Activated T-cell treated with anti-CD3 and anti-CD28 coated beads, Interleukin-2, amount 50 U/mL, for 4 hours (primary cell): ENCODE results near the gene ARAP2. TPM values are rescaled to one million over a fixed set of nuclear protein-coding genes. Genes with fewer than 3 reads are reported as not detected.

Experiments used
- ATAC-seq, 2 donors: fragments of 200-7000 bp; cut with Tn5 transposase; one replicate each; pipeline ENCODE4 v1.10.0; 2021
- DNase-seq: peaks from one replicate; pipeline ENCODE4 v3.0.0-alpha.2; 2020
- H3K27me3 Mint-ChIP-seq: one replicate; pipeline ENCODE4 v1.8.0; 2021; ENCODE audit warnings: low read depth, mixed read lengths
- H3K36me3 Mint-ChIP-seq: one replicate; pipeline ENCODE4 v1.8.0; 2022; ENCODE audit warnings: mixed read lengths; ENCODE audit not compliant: insufficient read depth
- H3K4me1 Mint-ChIP-seq: one replicate; pipeline ENCODE4 v1.8.0; 2021; ENCODE audit warnings: low read depth, mixed read lengths
- H3K4me3 Mint-ChIP-seq: one replicate; pipeline ENCODE4 v1.8.0; 2021; ENCODE audit warnings: mild to moderate bottlenecking, moderate library complexity, mixed read lengths
- H3K9me3 Mint-ChIP-seq: one replicate; pipeline ENCODE4 v1.8.0; 2021; ENCODE audit warnings: mixed read lengths
- total RNA-seq, 3 donors: library from RNA; stranded (reverse); gene quantifications; one replicate each; pipeline ENCODE4 v1.2.1, GENCODE V29; 2021

Gene ARAP2
- total RNA-seq, 3 donors from 2014 or later, result 20.7 to 33.2 (median 26.8) TPM

- ATAC-seq (no peak), DNase-seq (no peak)
- H3K4me3 Mint-ChIP-seq, result peak overlapping the region; percentile 94
- H3K9me3 Mint-ChIP-seq, result peaks cover 5% of the 10 kb centered on the region
- H3K36me3 Mint-ChIP-seq, result peaks cover 17% of the 10 kb centered on the region
- H3K4me1 Mint-ChIP-seq, result peaks cover 58% of the 10 kb centered on the region
- no peaks in the 10 kb centered on the region for H3K27me3 Mint-ChIP-seq
Measured at GRCh38 chr4:36242629-36243354, 1.5 kb downstream of the ARAP2 start.

- Mint-ChIP-seq H3K9me3 (peaks cover 6% of the 10 kb centered on the region), H3K36me3 (peaks cover 23% of the 10 kb centered on the region), H3K4me3 (peak overlapping the region; percentile 94), H3K27me3 (no peaks in the 10 kb centered on the region), H3K4me1 (peaks cover 66% of the 10 kb centered on the region)
- ATAC-seq, result peak; percentile 19 to 34
- DNase-seq, result no peak
Measured at GRCh38 chr4:36241771-36242170, 2.5 kb downstream of the ARAP2 start.

DNA sequence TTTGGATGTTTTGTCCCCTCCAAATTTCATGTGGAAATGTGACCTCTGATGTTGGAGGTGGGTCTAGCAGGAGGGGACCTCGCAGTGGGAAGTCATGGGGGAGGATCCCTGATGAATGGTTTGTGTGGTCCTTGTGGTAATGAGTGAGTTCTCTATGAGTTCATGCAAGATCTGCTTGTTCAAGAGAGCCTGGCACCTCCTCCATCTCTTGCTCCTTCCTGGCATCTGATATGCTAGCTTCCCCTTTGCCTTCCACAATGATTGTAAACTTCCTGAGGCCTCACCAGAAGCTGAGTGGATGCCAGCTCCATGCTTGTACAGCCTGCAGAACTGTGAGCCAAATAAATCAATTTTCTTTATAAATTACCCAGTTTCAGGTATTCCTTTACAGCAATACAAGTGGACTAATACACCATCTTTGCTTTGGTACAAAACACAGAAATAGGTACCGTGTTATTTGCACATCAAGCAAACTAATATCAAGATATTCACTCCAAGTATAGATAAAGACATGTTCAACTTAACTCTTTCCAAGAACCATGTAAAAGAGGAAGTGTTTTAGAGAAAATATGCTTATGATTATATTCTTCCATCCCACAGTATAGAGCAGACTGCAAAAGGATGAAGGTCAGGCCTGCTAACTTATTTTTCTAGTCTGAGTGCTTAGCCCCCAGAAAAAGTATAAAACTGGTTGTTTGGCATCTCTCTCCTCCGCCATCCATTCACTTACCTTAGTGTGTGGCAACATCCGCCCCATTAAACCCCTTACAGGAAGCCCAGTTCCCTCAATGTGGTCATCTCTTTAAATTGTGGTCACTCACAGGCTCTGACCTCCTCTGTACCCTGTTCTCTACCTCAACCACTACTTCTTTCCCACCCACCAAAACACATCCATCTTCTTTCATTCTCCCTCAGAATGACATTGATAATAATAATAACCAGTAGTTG is 6.7 kb downstream of the ARAP2 start:
- ATAC-seq (no peak), DNase-seq (no peak)

DNA sequence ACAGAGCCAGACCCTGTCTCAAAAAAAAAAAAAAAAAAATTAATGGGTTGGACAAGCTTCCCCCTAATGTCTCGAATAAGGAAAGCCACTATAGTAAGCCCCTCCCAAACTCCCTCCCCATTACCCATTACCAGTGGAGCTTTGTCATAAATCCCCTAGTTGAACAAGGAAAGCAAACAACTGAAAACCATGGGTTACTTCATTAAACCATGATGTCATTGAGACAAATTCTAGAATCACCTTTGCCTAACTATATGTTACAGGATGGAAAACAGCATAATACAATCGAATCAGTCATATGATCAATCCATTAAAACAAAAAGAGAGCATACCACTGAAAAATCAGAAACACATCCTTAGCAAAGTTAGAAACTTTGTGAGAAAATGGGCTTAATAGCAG is 8.2 kb downstream of the ARAP2 start:
- peaks cover 52% of the 10 kb centered on the region for H3K36me3 Mint-ChIP-seq
- peaks cover 10% of the 10 kb centered on the region for H3K9me3 Mint-ChIP-seq
- no peak overlapping the region for H3K4me3 Mint-ChIP-seq
- DNase-seq (no peak), ATAC-seq (no peak)
- peaks cover 84% of the 10 kb centered on the region for H3K4me1 Mint-ChIP-seq
- H3K27me3 Mint-ChIP-seq, result no peaks in the 10 kb centered on the region

More for the DNA sequence above, 6.7 kb downstream of the ARAP2 start:
- Mint-ChIP-seq H3K36me3 (peaks cover 46% of the 10 kb centered on the region), H3K4me3 (peak overlapping the region; percentile 14), H3K27me3 (no peaks in the 10 kb centered on the region), H3K4me1 (peaks cover 82% of the 10 kb centered on the region), H3K9me3 (peaks cover 6% of the 10 kb centered on the region)

DNA sequence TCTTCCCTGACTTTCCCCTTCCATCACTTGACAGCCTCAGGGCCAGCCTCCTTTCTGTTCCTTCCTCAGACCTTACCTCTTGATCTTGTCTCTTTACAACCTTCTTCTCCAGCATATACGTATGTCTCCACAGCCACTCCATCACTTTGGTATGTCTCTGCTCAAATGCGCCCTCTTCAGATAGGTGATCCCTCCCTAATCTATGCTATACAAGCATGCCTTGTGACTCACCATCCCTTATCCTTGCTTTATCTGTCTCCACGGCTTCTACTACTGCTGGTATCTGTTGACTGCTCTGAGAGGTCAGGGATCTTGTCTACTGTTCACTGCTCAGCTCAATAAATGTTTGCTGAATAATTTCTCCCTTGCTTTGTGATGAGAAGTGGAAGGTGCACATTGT is 9.0 kb downstream of the ARAP2 start:
- H3K36me3 Mint-ChIP-seq, result peaks cover 56% of the 10 kb centered on the region
- H3K27me3 Mint-ChIP-seq, result no peaks in the 10 kb centered on the region
- H3K9me3 Mint-ChIP-seq, result peaks cover 10% of the 10 kb centered on the region
- ATAC-seq (peak in 1 of 2 donors; percentile 33), DNase-seq (no peak)
- H3K4me3 Mint-ChIP-seq, result no peak overlapping the region
- peaks cover 83% of the 10 kb centered on the region for H3K4me1 Mint-ChIP-seq

DNA sequence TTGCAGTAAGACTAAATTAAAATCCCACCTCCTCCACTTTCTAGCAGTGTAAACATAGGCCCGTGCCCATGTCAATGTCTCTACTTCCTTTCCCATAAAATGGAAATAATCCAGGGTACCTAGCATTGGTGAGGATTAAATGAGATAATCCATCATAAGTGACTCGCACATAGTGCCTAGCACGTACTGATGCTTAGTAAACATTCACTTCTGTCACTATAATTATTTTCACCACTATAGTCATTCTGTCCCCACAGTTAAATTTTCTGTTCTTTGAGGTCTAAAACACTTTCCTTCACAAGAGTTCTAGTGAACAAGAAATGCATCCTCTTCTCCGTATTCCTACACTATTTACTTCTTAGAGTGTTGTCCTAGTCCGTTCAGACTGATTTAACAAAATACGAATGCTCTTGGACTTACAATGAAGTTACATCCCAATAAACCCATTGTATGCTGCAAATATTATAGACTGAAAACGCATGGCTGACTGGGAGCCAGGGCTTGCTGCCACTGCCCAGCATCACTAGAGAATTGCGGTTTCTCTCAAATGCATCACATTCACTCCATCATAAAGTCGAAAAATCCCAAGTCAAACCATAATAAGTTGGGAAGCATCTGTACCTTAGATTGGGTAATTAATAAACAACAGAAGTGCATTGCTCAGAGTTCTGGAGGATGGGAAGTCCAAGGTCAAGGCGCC is 10.6 kb downstream of the ARAP2 start:
- Mint-ChIP-seq H3K9me3 (peaks cover 10% of the 10 kb centered on the region), H3K36me3 (peaks cover 50% of the 10 kb centered on the region), H3K4me3 (no peak overlapping the region), H3K4me1 (peaks cover 85% of the 10 kb centered on the region), H3K27me3 (no peaks in the 10 kb centered on the region)
- ATAC-seq, result peak; percentile 28 to 50
- no peak for DNase-seq

DNA sequence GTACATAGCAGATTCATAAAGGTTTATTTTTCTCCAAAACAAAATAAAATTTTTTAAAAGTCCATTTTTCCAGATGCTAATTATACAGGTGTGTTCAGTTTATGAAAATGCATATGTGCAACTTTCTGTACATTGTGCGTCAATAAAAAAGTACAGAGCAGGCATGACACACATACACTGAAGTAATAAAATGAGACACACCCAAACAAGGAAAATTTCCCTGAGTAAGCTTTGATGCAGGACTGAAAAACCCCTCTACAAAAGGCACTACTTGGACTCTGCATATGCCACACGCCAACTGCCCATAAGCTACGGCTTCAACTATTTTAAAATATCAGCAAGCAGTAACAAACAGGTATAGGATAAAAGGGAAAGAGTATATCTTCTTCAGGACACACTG is 13.8 kb downstream of the ARAP2 start:
- Mint-ChIP-seq H3K4me1 (peaks cover 88% of the 10 kb centered on the region), H3K9me3 (peaks cover 4% of the 10 kb centered on the region), H3K27me3 (no peaks in the 10 kb centered on the region), H3K4me3 (no peak overlapping the region), H3K36me3 (peaks cover 38% of the 10 kb centered on the region)
- DNase-seq, result no peak
- no peak for ATAC-seq

- DNase-seq (no peak), ATAC-seq (peak in 1 of 2 donors; percentile 18)
- Mint-ChIP-seq H3K4me1 (peaks cover 84% of the 10 kb centered on the region), H3K4me3 (no peak overlapping the region), H3K27me3 (no peaks in the 10 kb centered on the region), H3K36me3 (peaks cover 23% of the 10 kb centered on the region), H3K9me3 (peaks cover 4% of the 10 kb centered on the region)
Measured at GRCh38 chr4:36227913-36228312, 16.4 kb downstream of the ARAP2 start.

- Mint-ChIP-seq H3K4me1 (peaks cover 81% of the 10 kb centered on the region), H3K9me3 (no peaks in the 10 kb centered on the region), H3K4me3 (no peak overlapping the region), H3K27me3 (no peaks in the 10 kb centered on the region), H3K36me3 (peaks cover 17% of the 10 kb centered on the region)
- no peak for DNase-seq
- ATAC-seq, result no peak
Measured at GRCh38 chr4:36226430-36227227, 17.7 kb downstream of the ARAP2 start.

- peak overlapping the region; percentile 19 for H3K4me3 Mint-ChIP-seq
- H3K9me3 Mint-ChIP-seq, result no peaks in the 10 kb centered on the region
- no peaks in the 10 kb centered on the region for H3K27me3 Mint-ChIP-seq
- no peak for DNase-seq
- H3K36me3 Mint-ChIP-seq, result peaks cover 14% of the 10 kb centered on the region
- peaks cover 72% of the 10 kb centered on the region for H3K4me1 Mint-ChIP-seq
- ATAC-seq, result no peak
Measured at GRCh38 chr4:36224972-36225903, 19.1 kb downstream of the ARAP2 start.

DNA sequence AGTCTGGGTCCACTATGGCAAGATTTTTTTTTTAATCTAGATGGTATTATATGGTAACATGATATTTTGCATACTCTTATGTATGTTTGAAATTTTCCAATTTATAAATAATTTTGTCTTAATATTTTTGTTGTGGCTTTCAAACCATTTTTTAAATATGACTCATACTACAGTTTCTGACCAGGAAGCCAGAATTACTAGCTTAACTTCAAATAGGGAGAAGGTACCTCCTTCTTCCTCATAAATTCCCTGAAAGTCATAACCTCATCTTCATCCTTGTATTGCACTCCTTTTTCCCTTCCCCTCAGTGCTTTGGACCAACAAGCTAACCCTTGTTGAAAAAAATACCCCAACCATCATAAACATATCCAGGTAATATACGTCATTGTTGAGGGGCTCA is 21.6 kb downstream of the ARAP2 start:
- no peaks in the 10 kb centered on the region for H3K9me3 Mint-ChIP-seq
- DNase-seq, result no peak
- H3K36me3 Mint-ChIP-seq, result peaks cover 12% of the 10 kb centered on the region
- ATAC-seq, result no peak
- no peak overlapping the region for H3K4me3 Mint-ChIP-seq
- peaks cover 72% of the 10 kb centered on the region for H3K4me1 Mint-ChIP-seq
- no peaks in the 10 kb centered on the region for H3K27me3 Mint-ChIP-seq

DNA sequence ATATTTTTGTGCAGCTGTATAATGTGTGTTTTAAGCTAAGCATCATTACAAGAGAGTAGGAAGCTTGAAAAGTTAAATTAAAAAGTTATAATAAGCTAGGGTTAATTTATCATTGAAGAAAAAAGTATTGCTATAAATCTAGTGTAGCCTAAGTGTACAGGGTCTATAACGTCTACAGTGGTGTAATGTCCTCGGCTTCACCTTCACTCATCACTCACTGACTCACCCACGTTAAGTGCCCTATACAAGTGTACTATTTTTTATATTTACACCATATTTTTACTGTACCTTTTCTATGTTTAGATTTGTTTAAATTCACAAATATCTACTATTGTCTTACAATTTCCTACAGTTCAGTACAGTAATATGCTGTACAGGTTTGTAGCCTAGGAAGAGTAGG is 23.5 kb downstream of the ARAP2 start:
- H3K9me3 Mint-ChIP-seq, result no peaks in the 10 kb centered on the region
- no peaks in the 10 kb centered on the region for H3K27me3 Mint-ChIP-seq

DNA sequence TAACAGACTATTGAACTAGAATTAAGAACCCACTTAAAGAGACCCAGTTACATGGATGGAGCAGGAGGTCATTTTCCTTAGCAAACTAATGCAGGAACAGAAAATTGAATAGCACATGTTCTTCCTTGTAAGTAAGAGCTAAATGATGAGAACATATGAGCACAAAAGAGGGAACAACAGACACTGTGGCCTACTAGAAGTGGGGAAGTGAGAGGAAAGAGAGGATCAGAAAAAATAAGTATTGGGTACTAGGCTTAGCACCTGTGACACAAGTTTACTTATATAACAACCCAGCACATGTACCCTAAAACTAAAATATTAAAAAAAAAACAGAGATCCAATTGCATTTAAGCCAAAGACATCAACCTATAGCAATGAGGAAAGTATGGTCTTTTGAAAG is 26.2 kb downstream of the ARAP2 start:
- Mint-ChIP-seq H3K4me3 (no peak overlapping the region), H3K36me3 (peaks cover 11% of the 10 kb centered on the region), H3K4me1 (peaks cover 52% of the 10 kb centered on the region), H3K9me3 (no peaks in the 10 kb centered on the region), H3K27me3 (no peaks in the 10 kb centered on the region)
- DNase-seq, result no peak
- no peak for ATAC-seq

More for the DNA sequence above, 23.5 kb downstream of the ARAP2 start:
- ATAC-seq, result no peak
- Mint-ChIP-seq H3K4me3 (no peak overlapping the region), H3K36me3 (peaks cover 6% of the 10 kb centered on the region), H3K4me1 (peaks cover 56% of the 10 kb centered on the region)
- DNase-seq, result no peak
